GM21423 (cell line): ENCODE data around the gene MAP3K19.

Experiments
- ATAC-seq: cut with Tn5 transposase; IDR thresholded peaks from one replicate; pipeline ENCODE4 v1.9.1; 2021; ENCODE audit warnings: mild to moderate bottlenecking, moderate library complexity; ENCODE audit not compliant: unreplicated experiment

The MAP3K19 gene

GRCh38 chr2:134934641-134935040, 112.6 kb downstream of the MAP3K19 start:
- no peak for ATAC-seq

- ATAC-seq, result no peak
Observed at GRCh38 chr2:134934150-134934549, 113.1 kb downstream of the MAP3K19 start.

GRCh38 chr2:134933732-134934131, 113.5 kb downstream of the MAP3K19 start:
- ATAC-seq, result no peak

- ATAC-seq, result no peak
Observed at GRCh38 chr2:134932864-134933526, 114.3 kb downstream of the MAP3K19 start.

GRCh38 chr2:134927195-134927594, 120.1 kb downstream of the MAP3K19 start:
- no peak for ATAC-seq

- ATAC-seq, result no peak
Observed at GRCh38 chr2:134926231-134926931, 120.9 kb downstream of the MAP3K19 start.

- ATAC-seq, result no peak
Observed at GRCh38 chr2:134924912-134925311, 122.3 kb downstream of the MAP3K19 start.

GRCh38 chr2:134919341-134920210, 127.7 kb downstream of the MAP3K19 start:
- ATAC-seq, result peak; percentile 2

GRCh38 chr2:134918526-134919340, 128.5 kb downstream of the MAP3K19 start, which contains the start of gene CCNT2:
CCNT2 (plus strand) TSS chr2:134918822; CDS start chr2:134918855, 33 bp downstream.
- peak; percentile 88 for ATAC-seq

GRCh38 chr2:134917888-134918525, 129.2 kb downstream of the MAP3K19 start:
- peak; percentile 76 for ATAC-seq

- no peak for ATAC-seq
Observed at GRCh38 chr2:134917360-134917865, 129.8 kb downstream of the MAP3K19 start.
